Stomach (tissue), 4 donors: ENCODE measurements around the gene ATP5IF1.

Experiments used
- CTCF ChIP-seq, 7 experiments: fragments of 450-650 bp in 4 of 7; fragments of 200-600 bp in 3 of 7; sonication (generic) in 3 of 7; IDR thresholded peaks; one replicate each; pipeline ENCODE4 v1.5.1; 2016 to 2019; ENCODE audit warnings: antibody characterized with exemption in 7 of 7, control low read depth in 2 of 7, mild to moderate bottlenecking in 1 of 7
- EP300 ChIP-seq: sonication (generic); formaldehyde crosslinking; IDR thresholded peaks from one replicate; pipeline ENCODE4 v1.6.1; 2017; ENCODE audit warnings: antibody characterized with exemption
- POLR2A ChIP-seq, 4 donors: fragments of 450-650 bp; IDR thresholded peaks; one replicate each; pipeline ENCODE4 v1.6.1; 2016; ENCODE audit warnings: antibody characterized with exemption in 4 of 4, control low read depth in 2 of 4, mild to moderate bottlenecking in 1 of 4, moderate library complexity in 1 of 4
- POLR2AphosphoS5 ChIP-seq, 3 donors: sonication (generic); formaldehyde crosslinking; IDR thresholded peaks; one replicate each; pipeline ENCODE4 v1.6.1; 2016; ENCODE audit warnings: antibody characterized with exemption in 3 of 3

- TF ChIP-seq CTCF (IDR thresholded peaks at IDR 0.05) (no peak), POLR2A (IDR thresholded peaks at IDR 0.05) (no peak), EP300 (no peak), POLR2AphosphoS5 (IDR thresholded peaks at IDR 0.05) (no peak)
Observed at GRCh38 chr1:28197682-28198415, 38.1 kb upstream of the ATP5IF1 start.
